ENCODE data around the gene LZTR1.

The LZTR1 gene

GRCh38 chr22:20951151-20951931 lies 30.8 kb upstream of the LZTR1 start:
- DNase-seq: no peak

- DNase-seq: no peak
These were observed 30.1 kb upstream of the LZTR1 start for GRCh38 chr22:20951932-20952380.

DNA sequence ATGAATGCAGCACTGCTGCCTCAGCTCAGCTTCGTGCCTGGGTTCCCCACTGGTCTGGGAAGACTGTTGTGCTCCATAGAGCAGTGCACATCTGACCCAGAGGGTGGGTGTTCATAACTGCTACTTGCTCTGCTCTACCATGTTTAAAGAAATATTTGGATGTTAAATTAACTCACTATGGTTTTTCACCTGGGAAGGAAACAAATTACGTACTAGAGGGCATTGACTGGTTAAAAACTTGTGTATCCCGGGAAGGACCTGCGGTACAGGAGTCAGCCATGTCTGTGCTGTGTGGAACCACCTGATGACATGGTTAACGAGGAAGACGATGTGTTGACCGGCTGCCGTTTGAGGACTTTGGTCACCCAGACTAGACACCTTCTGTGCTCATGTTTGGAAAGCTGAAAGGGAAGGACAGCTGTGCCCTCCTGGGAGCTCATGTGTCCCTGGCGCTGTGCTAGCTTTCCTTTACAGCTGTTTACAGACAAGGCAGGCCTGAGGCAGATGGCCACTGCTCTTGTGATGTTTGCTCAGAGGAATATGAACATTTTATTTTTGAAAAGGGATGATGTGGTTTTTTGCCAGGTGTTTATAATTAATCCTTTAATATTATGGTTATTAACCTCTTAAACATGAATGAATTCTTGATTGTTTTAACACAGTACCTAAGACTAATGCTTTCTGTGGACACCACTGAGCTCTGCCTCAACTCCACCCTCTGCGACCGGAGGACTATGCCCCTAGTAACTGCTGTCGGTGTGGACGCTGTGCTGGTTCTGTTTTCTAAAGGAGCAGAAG lies 29.4 kb upstream of the LZTR1 start:
- no peak for DNase-seq

- DNase-seq: no peak
These were observed 28.8 kb upstream of the LZTR1 start for GRCh38 chr22:20953342-20953608.

DNA sequence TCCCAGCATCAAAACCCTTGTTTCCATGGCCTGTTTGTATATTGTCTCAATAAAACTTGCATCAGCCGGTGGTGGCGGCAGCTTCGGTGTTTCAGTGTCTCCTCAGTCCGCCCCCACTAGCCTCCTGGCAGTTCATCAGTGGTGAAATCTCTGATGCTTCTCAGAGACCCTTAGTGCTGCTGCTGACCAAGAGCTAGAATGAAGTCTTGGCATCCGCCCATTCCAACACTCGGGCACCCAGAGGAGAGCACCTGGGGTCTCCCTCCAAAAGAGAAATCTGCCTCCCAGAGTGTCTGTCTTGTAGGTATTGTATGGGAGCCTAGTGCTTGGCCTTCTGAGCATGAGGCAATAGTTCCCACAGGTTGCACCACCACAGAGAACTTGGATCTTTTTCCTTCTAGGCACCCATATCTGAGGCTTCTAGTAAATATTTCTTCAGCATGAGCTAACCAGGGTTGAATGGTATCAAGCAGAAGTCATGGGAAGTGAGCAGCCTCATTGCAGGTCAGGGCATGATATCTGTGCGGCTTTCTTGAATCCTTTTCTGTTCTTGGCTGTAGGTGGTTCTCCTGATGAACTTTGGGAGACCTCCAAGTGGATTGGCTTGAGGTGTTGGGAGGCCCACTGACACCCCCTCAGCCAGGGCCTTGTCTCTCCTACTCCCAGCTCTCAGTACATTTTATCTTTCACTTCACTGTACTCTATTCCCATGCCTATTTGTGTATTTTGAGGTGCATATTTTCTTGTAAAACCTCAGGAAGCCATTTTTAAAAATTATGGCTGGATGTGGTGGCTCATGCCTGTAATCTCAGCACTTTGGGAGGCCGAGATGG lies 28.2 kb upstream of the LZTR1 start:
- no peak for DNase-seq

- no peak for DNase-seq
These were observed 26.5 kb upstream of the LZTR1 start for GRCh38 chr22:20955548-20955947.

DNA sequence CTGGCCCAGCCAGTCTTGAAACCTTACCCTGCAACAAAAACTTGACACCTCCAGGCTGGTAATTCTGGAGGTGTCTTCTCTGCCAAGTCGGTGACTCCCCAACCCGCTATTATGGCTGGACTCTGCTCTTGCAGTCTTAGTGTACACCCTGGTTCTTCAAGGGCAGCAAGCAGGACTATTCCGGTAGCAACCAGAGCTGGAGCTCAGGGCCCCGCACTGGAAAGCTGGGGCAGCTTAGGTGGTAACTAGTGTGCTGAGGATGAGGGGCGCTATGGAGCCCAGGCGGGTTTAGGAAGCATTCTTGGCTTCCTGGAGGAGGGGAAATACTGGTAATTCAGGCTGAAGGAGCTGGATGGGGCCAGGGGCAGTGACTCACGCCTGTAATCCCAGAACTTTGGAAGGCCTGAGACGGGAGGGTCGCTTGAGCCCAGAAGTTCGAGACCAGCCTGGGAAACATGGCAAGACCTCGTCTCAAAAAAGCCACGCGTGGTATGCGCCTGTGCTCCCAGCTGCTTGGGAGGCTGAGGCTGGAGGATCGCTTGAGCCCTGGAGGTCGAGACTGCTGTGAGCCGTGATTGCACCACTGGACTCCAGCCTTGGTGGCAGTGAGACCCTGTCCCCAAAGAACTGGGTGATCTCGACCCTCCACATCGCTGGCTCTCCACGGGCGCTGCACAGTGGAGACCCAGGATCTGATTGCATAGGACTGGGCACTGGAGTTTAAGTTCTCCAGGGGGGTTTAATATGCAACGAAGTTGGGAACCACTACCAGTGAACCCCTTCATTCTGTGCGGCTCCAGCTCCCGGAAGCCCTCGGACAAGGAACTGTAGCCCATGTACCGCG lies 25.6 kb upstream of the LZTR1 start:
- DNase-seq: no peak

- no peak for DNase-seq
These were observed 24.9 kb upstream of the LZTR1 start for GRCh38 chr22:20957102-20957682.

DNA sequence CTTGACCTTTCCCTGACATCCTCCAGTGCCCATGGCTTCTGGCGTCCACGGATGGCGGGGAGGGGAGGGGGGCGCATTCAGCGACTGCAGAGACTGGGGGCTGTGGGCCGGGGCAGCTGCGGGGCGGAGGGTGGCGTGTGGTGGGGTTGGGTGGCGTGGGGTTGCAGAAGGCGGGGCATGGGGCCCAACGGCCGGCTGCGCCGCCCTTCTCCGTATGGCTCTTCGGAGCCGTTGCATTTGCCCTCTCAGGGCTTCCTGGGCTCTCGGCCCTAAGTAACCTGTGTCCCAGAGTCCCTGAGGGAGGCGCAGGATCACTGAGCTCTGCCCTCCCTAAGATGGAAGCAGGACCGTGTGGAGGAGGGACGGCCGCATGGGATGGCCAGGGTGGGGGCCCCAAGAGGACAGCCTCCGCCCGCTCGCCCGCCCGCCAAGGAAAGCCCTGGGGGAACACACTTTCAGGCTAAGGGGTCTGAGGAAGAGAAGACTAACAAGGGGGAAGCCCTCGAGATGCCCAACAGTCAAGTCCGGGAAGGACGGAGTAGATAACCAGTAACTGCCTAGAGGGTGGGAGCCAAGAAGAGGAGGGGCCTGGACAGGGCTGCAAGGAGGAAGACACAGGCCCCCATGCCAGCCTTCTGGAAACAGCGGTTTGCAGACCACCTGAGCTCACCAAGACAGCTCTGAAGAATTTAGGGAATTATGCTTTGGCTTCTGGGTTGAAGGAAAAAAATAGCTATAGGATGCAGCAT lies 24.2 kb upstream of the LZTR1 start:
- no peak for DNase-seq

GRCh38 chr22:20959578-20960461 lies 22.3 kb upstream of the LZTR1 start:
- DNase-seq: no peak

DNA sequence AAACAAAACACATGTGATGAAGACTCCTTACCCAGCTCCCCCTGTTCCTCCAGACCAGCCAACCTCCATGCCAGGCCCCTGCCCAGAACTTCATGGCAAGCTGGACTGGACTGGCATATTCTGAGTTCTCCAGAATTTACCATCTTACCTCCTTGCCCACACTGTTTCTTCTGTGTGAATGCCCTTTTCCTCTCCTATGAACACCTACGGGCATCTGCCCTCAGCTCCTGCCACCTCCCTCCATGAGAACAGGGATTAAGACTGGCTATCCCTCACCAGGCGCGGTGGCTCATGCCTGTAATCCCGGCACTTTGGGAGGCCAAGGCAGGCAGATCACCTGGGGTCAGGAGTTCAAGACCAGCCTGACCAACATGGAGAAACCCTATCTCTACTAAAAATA lies 21.5 kb upstream of the LZTR1 start:
- DNase-seq: no peak

DNA sequence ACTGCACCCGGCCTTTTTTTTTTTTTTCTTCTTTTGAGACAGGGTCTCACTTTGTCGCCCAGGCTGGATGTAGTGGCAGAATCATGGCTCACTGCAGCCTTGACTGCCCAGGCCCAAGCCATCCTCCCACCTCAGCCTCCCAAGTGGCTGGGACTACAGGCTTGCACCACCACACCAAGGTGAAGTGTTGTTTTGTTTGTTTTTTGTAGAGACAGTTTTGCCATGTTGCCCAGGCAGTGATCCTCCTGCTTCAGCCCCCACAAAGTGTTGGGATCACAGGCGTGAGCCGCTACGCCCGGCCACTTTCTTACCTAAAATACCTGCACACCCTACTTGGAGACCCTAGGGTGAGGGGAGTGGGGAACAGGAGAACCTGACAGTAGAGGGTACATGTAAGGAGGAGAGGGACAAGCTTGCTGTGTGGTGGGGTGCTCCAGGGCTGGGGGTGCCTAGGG lies 19.6 kb upstream of the LZTR1 start:
- DNase-seq: no peak

DNA sequence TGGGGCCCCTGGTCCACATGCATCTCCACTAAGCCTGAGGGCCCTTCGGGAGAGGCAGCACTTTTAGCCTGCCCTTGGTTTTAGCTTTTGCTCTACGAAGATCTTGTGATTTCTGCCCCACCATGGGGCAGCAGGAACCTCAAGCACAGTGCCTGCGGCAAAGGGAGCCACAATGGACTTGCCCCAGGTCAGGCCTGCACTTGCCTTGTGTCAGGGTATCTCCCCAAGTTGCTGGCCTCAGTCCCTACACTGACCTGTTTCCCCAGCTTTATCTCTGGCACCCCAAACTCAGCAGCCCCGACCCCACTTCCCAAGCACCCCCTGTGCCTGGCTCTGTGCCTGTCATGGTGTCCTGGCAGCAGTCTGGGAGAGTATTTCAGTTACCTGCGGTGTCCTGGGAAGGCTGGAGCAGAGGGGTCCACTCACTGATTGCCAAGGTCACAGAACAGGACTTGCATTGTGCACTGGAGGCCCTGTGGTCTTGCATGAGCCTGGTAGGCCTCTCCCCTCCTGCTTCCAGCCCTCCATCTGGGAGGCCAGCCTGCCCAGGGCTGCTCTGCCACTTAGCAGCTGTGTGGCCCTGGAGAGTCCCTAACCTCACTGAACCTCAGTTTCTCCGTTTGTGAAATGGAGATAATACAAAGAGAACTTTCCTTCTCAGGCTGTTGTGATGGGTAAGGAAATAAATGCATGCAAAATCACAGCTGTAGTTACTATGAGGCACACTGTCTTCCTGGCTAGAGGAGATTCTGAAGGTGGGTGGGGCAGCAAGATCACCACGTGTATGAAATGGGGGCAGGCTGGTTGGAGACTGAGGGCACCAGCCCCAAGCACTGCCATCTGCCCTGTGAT lies 18.7 kb upstream of the LZTR1 start:
- no peak for DNase-seq

DNA sequence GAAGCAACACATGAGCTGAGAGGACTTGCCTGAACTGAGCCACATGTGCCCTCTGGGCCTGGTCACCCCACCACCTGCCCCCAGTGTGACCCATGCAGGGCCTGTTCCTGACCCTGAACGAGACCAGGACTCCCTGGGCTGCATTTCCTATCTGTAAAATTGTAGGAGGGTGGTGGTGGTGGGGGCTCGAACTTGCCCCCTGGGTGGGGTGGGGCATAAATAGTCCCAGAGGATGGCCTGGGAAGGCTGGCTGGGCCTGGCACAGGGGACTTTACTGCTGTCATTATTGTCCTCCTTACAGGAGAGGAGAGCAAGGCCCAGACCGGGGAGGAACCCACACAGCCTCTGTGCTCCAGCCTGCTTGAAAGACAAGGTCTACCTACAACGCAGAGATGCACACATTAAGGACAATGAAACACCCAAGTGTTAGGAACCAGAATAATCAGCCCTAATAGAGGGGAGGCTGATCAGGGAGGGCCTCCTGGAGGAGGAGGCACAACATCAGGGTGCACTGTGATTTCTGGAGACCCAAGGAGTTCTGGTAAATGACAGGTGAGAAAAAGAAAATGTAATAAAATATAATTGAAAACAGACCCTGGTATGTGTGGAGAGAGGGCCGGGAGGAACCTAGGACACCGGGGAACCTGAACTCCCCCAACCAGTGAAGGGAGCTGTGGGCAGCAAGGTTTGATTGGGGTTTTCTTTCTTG lies 17.9 kb upstream of the LZTR1 start:
- DNase-seq: no peak

DNA sequence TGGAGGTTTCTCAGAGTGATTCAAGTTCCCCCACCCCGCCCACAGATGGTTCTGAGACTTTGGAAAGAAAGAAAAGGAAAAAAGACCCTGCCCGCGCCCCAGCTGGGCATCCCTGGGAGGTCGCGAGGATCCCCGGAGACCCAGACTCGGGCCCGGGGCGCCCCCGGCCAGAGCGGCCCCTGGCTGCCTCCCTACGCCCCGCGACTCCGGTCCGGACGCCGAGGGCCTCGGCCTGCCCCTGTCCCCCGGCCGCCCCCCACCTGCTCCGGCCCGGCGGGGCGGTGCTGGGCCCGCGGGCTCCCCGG lies 17.3 kb upstream of the LZTR1 start:
- no peak for DNase-seq

GRCh38 chr22:20965104-20965887 lies 16.8 kb upstream of the LZTR1 start:
- DNase-seq: no peak

GRCh38 chr22:20965888-20966855 lies 15.9 kb upstream of the LZTR1 start:
- DNase-seq: no peak

Data from effector CD4-positive, alpha-beta T cell (primary cell).